K562 (cell line): Measurements from ENCODE around the gene AIG1. TPM values are rescaled to one million over a fixed set of nuclear protein-coding genes. Genes with fewer than 3 reads are reported as not detected.
A peak's percentile ranks its signal among the peaks of the same experiment; 100 is the strongest.

ENCODE experiments used
- CBX1 ChIP-seq: sonication (generic); IDR thresholded peaks from 2 replicates; pipeline ENCODE4 v1.6.1; 2016; ENCODE audit warnings: antibody characterized with exemption, low read depth, mild to moderate bottlenecking
- COPS2 ChIP-seq: fragments of 450-650 bp; conservative IDR thresholded peaks from 2 replicates; pipeline ENCODE4 v1.6.1; 2016; ENCODE audit warnings: mild to moderate bottlenecking, moderate library complexity
- DMBX1 ChIP-seq: fragments of 250-450 bp; sonication (Bioruptor Pico); IDR thresholded peaks from 2 replicates; pipeline ENCODE4 v1.8.0; 2022; ENCODE audit warnings: inconsistent platforms, mild to moderate bottlenecking, moderate library complexity, borderline replicate concordance
- ELF4 ChIP-seq: fragments of 450-650 bp; formaldehyde crosslinking; IDR thresholded peaks from 2 replicates; pipeline ENCODE4 v1.4.0; 2022; ENCODE audit warnings: missing genetic modification characterization
- ETV1 ChIP-seq: fragments of 450-650 bp; conservative IDR thresholded peaks from 2 replicates; pipeline ENCODE4 v1.6.1; 2016; ENCODE audit warnings: missing genetic modification characterization, control low read depth, low read depth, missing compliant biosample characterization
- FOXJ2 ChIP-seq: fragments of 200-800 bp; sonication (Bioruptor generic); IDR thresholded peaks from 2 replicates; pipeline ENCODE4 v1.6.1; 2016; ENCODE audit warnings: missing genetic modification characterization, missing compliant biosample characterization
- LCOR ChIP-seq: sonication (generic); formaldehyde crosslinking; IDR thresholded peaks from 2 replicates; pipeline ENCODE4 v1.8.0; 2022; ENCODE audit warnings: mild to moderate bottlenecking, missing genetic modification reagents
- PHF20 ChIP-seq: fragments of 450-650 bp; IDR thresholded peaks from 2 replicates; pipeline ENCODE4 v1.6.1; 2018; ENCODE audit not compliant: partially characterized antibody
- RAD21 ChIP-seq, 2 experiments: fragments of 250-450 bp in 1 of 2; fragments of 450-650 bp in 1 of 2; sonication (Bioruptor Pico) in 1 of 2; formaldehyde crosslinking in 1 of 2; IDR thresholded peaks in 1 of 2; conservative IDR thresholded peaks in 1 of 2; 2 replicates each; pipeline versions ENCODE4 v1.4.0 to v1.8.0; 2020 to 2022; ENCODE audit warnings: mild to moderate bottlenecking in 2 of 2, moderate library complexity in 1 of 2
- SP1 ChIP-seq: sonication (generic); formaldehyde crosslinking; IDR thresholded peaks from 2 replicates; pipeline ENCODE4 v1.8.1; 2022; ENCODE audit warnings: mild to moderate bottlenecking, missing genetic modification reagents
- YBX1 ChIP-seq: fragments of 450-650 bp; IDR thresholded peaks from 2 replicates; pipeline ENCODE4 v1.7.1; 2016; ENCODE audit warnings: mild to moderate bottlenecking
- ZNF263 ChIP-seq: sonication (generic); formaldehyde crosslinking; IDR thresholded peaks from 2 replicates; pipeline ENCODE4 v1.8.0; 2022; ENCODE audit warnings: mild to moderate bottlenecking, missing genetic modification reagents, borderline replicate concordance
- ZNF780A ChIP-seq: fragments of 250-450 bp; sonication (Bioruptor Pico); IDR thresholded peaks from 2 replicates; pipeline ENCODE4 v1.5.0; 2021; ENCODE audit warnings: mild to moderate bottlenecking
- ZNF830 ChIP-seq: fragments of 250-450 bp; sonication (Bioruptor Pico); IDR thresholded peaks from 2 replicates; pipeline ENCODE4 v1.5.0; 2021; ENCODE audit warnings: mild to moderate bottlenecking
- polyA plus RNA-seq, 8 experiments: library from polyadenylated mRNA; depleted of rRNA in 4 of 8; stranded (reverse) in 5 of 8; unstranded in 3 of 8; fragments of >200 nt; fragmentation: Nextera tagmentation in 2 of 8; fragmentation: Illumina TruSeq in 1 of 8; extraction: Ambion mirVana in 2 of 8; extraction: Trizol in 1 of 8; gene quantifications; 2 replicates each; pipeline versions ENCODE4 v1.2.1 to v1.2.3, GENCODE V29; 2011 to 2014; ENCODE audit warnings: inconsistent platforms in 1 of 8, missing spikeins in 1 of 8
- total RNA-seq, 7 experiments: library from RNA; depleted of rRNA in 6 of 7; stranded (reverse); fragments of >200 nt in 6 of 7; fragmentation: Illumina TruSeq in 2 of 7; extraction: Trizol in 2 of 7; gene quantifications; 2 replicates each; pipeline versions ENCODE4 v1.2.1 to v1.2.3, GENCODE V29; 2011 to 2021; ENCODE audit warnings: low replicate concordance in 1 of 7
- TF ChIP-seq, protein P1 (sequence below): fragments of 450-650 bp; IDR thresholded peaks from 2 replicates; pipeline ENCODE4 v1.6.1; 2016; ENCODE audit warnings: mild to moderate bottlenecking, moderate library complexity
- TF ChIP-seq, protein P2 (sequence below), 2 experiments: IDR thresholded peaks; 2 replicates each; pipeline ENCODE4 v1.6.1; 2011; ENCODE audit warnings: borderline replicate concordance in 1 of 2, control low read depth in 1 of 2, low read depth in 1 of 2, low read length in 1 of 2, mild to moderate bottlenecking in 1 of 2, mixed read lengths in 1 of 2, moderate library complexity in 1 of 2; ENCODE audit not compliant: insufficient read depth in 1 of 2, insufficient read length in 1 of 2, poor library complexity in 1 of 2, severe bottlenecking in 1 of 2; ENCODE audit errors: extremely low read depth in 1 of 2

AIG1 gene
- total and polyA plus RNA-seq, 9 of the 15 experiments (the other 6 are each of a cell fraction or from before 2014, with no cell fraction given), result 74.8 to 333 (median 127) TPM

DNA sequence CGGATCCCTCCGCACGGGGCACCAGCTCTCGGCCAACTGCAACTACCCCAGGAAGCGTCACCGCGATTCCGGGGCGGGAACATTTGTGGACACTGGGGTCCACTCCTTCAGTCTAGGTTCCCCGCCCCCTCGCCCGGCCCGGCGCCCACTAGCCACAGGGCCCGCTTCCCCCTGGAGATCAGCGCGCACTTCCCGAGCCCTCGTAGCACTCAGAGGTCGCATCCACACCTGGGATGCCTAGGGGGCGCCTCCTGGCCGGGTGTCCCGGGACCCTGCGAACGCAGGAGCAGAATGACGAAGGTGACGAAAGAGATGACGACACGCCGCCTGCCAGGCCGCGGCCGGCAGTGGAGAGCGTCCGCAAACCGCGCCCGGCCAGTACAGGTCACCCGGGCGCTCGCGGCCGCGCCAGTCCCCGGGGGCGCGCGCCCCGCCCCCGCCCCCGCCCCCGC is 309 bp upstream of the AIG1 start (continued):
- TF ChIP-seq, protein P1, sequence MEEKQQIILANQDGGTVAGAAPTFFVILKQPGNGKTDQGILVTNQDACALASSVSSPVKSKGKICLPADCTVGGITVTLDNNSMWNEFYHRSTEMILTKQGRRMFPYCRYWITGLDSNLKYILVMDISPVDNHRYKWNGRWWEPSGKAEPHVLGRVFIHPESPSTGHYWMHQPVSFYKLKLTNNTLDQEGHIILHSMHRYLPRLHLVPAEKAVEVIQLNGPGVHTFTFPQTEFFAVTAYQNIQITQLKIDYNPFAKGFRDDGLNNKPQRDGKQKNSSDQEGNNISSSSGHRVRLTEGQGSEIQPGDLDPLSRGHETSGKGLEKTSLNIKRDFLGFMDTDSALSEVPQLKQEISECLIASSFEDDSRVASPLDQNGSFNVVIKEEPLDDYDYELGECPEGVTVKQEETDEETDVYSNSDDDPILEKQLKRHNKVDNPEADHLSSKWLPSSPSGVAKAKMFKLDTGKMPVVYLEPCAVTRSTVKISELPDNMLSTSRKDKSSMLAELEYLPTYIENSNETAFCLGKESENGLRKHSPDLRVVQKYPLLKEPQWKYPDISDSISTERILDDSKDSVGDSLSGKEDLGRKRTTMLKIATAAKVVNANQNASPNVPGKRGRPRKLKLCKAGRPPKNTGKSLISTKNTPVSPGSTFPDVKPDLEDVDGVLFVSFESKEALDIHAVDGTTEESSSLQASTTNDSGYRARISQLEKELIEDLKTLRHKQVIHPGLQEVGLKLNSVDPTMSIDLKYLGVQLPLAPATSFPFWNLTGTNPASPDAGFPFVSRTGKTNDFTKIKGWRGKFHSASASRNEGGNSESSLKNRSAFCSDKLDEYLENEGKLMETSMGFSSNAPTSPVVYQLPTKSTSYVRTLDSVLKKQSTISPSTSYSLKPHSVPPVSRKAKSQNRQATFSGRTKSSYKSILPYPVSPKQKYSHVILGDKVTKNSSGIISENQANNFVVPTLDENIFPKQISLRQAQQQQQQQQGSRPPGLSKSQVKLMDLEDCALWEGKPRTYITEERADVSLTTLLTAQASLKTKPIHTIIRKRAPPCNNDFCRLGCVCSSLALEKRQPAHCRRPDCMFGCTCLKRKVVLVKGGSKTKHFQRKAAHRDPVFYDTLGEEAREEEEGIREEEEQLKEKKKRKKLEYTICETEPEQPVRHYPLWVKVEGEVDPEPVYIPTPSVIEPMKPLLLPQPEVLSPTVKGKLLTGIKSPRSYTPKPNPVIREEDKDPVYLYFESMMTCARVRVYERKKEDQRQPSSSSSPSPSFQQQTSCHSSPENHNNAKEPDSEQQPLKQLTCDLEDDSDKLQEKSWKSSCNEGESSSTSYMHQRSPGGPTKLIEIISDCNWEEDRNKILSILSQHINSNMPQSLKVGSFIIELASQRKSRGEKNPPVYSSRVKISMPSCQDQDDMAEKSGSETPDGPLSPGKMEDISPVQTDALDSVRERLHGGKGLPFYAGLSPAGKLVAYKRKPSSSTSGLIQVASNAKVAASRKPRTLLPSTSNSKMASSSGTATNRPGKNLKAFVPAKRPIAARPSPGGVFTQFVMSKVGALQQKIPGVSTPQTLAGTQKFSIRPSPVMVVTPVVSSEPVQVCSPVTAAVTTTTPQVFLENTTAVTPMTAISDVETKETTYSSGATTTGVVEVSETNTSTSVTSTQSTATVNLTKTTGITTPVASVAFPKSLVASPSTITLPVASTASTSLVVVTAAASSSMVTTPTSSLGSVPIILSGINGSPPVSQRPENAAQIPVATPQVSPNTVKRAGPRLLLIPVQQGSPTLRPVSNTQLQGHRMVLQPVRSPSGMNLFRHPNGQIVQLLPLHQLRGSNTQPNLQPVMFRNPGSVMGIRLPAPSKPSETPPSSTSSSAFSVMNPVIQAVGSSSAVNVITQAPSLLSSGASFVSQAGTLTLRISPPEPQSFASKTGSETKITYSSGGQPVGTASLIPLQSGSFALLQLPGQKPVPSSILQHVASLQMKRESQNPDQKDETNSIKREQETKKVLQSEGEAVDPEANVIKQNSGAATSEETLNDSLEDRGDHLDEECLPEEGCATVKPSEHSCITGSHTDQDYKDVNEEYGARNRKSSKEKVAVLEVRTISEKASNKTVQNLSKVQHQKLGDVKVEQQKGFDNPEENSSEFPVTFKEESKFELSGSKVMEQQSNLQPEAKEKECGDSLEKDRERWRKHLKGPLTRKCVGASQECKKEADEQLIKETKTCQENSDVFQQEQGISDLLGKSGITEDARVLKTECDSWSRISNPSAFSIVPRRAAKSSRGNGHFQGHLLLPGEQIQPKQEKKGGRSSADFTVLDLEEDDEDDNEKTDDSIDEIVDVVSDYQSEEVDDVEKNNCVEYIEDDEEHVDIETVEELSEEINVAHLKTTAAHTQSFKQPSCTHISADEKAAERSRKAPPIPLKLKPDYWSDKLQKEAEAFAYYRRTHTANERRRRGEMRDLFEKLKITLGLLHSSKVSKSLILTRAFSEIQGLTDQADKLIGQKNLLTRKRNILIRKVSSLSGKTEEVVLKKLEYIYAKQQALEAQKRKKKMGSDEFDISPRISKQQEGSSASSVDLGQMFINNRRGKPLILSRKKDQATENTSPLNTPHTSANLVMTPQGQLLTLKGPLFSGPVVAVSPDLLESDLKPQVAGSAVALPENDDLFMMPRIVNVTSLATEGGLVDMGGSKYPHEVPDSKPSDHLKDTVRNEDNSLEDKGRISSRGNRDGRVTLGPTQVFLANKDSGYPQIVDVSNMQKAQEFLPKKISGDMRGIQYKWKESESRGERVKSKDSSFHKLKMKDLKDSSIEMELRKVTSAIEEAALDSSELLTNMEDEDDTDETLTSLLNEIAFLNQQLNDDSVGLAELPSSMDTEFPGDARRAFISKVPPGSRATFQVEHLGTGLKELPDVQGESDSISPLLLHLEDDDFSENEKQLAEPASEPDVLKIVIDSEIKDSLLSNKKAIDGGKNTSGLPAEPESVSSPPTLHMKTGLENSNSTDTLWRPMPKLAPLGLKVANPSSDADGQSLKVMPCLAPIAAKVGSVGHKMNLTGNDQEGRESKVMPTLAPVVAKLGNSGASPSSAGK, result peak; percentile 10; the same call in 1 of the 2 replicates
- TF ChIP-seq ZNF780A (CRISPR knock-in tag), result no peak
- peak; percentile 35; the same call in 1 of the 2 replicates for TF ChIP-seq DMBX1 (CRISPR knock-in tag)
- peak; percentile 75 for TF ChIP-seq PHF20
- peak; percentile 42 to 61 for TF ChIP-seq RAD21 (CRISPR knock-in tag; conservative IDR thresholded peaks at IDR 0.05 in 1 of 2, IDR thresholded peaks at IDR 0.05 in 1 of 2)
- TF ChIP-seq FOXJ2, result no peak; the same call in 1 of the 2 replicates
- TF ChIP-seq YBX1, result no peak
- no peak for TF ChIP-seq ZNF830
- TF ChIP-seq ELF4, result 0 out of 2 replicates have a peak, but pooled peaks have one; percentile 15
- TF ChIP-seq SP1 (CRISPR knock-in tag), result peak; percentile 89
- no peak; the same call in 1 of the 2 replicates for TF ChIP-seq ZNF263 (CRISPR knock-in tag)
- TF ChIP-seq ETV1 (tag), result peak; percentile 89
- TF ChIP-seq, protein P2, sequence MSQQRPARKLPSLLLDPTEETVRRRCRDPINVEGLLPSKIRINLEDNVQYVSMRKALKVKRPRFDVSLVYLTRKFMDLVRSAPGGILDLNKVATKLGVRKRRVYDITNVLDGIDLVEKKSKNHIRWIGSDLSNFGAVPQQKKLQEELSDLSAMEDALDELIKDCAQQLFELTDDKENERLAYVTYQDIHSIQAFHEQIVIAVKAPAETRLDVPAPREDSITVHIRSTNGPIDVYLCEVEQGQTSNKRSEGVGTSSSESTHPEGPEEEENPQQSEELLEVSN (IDR thresholded peaks at IDR 0.05; ENCODE audit: borderline replicate concordance in 1 of 2, extremely low read depth in 1 of 2, insufficient read depth in 1 of 2, insufficient read length in 1 of 2, low read depth in 1 of 2, low read length in 1 of 2, poor library complexity in 1 of 2, severe bottlenecking in 1 of 2), result peak; percentile 58 to 64
- TF ChIP-seq CBX1, result peak; percentile 58; the same call in 1 of the 2 replicates
- peak; percentile 46; the same call in 1 of the 2 replicates for TF ChIP-seq LCOR (CRISPR knock-in tag)
- TF ChIP-seq COPS2, result no peak
